Left kidney (tissue), 2 donors: Measurements from ENCODE around the gene INPP4B. TPM values are rescaled to one million over a fixed set of nuclear protein-coding genes. Genes with fewer than 3 reads are reported as not detected.

Experiments
- DNase-seq: peaks from one replicate; pipeline ENCODE4 v3.0.0-alpha.2; 2013
- polyA plus RNA-seq: library from polyadenylated mRNA; unstranded; fragments of 120-200 nt; gene quantifications from one replicate; pipeline ENCODE4 v1.2.1, GENCODE V29; 2013; ENCODE audit not compliant: insufficient read length

INPP4B gene
- polyA plus RNA-seq, 1 donor = 8.4 TPM

DNA sequence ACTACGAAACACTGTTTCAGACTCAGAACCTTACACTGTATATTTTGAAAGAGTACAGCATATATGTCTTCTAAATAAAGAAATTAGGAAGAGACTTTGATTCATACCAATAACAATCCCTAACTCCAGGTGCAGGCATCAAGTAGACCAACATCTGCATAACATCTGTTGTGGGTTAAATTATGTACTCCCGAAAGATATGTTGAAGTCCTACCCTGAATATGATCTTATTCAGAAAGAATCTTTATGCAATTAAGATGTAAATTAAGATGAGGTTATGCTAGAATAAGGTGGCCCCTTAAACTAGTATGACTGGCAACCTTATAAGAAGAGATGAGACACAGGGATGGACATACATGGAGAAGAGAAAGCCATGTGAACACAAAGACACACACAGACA, 117.9 kb downstream of the INPP4B start:
- DNase-seq = no peak

DNA sequence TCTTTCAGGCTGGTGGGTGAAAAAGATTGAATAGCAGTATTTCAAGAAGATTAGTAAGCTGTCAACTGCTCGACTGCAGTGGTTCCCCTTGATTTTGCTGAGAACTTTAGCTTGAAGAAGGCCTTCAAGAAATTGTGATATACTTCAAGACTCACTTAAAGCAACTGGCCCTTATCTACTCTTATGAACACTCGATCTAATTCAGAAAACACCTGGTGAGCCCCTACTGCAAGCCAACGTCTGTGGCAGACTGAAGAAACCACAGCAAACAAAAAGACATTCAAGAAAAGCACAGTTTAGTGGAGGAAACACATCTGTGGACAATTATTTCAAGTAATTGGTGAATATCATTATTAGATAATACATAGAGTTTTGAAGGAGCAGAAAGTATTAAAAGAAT, 119.0 kb downstream of the INPP4B start:
- DNase-seq = no peak

DNA sequence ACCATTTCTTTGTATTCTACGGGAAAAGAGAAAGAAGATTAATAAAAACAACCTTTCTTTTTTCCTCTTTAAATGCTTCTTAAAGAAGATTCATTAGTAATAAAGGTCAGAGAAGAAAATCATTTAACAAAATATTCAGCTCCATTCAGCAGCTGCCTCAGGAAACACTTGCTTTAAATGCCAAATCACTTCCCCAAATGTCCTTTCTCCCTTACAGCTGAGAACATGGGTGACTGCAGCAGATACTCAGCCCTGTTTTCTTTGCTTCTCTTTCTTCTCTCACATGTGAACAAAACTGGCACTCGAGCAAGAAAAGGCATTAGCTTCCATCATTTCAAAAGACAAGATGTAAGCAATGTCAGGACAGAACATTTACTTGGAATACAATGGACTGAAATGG, 120.2 kb downstream of the INPP4B start:
- no peak for DNase-seq

- no peak for DNase-seq
Observed at GRCh38 chr4:142721187-142721586, 124.9 kb downstream of the INPP4B start.

GRCh38 chr4:142719854-142720541, 126.1 kb downstream of the INPP4B start:
- peak; percentile 4 for DNase-seq

DNA sequence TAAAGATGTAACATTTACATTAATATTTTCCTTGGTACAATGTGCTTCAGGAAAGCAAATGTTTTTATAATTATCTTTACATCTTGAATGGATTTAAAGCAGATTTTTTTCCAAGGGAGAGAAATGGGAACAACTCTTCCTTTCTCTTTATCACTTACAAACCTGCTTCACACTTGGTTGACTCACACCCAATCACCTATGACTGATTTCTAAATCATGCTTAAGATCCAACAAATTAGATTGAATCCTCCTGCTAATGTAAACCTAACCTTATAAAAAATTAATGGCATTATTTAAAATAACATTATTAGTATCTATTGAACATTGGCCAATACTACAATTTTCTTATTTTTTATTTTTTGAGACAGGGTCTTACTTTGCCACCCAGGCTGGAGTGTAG, 127.1 kb downstream of the INPP4B start:
- no peak for DNase-seq

- DNase-seq = no peak
Observed at GRCh38 chr4:142715727-142716126, 130.4 kb downstream of the INPP4B start.

GRCh38 chr4:142713282-142714030, 132.6 kb downstream of the INPP4B start:
- DNase-seq = no peak

GRCh38 chr4:142708231-142708630, 137.9 kb downstream of the INPP4B start:
- no peak for DNase-seq

DNA sequence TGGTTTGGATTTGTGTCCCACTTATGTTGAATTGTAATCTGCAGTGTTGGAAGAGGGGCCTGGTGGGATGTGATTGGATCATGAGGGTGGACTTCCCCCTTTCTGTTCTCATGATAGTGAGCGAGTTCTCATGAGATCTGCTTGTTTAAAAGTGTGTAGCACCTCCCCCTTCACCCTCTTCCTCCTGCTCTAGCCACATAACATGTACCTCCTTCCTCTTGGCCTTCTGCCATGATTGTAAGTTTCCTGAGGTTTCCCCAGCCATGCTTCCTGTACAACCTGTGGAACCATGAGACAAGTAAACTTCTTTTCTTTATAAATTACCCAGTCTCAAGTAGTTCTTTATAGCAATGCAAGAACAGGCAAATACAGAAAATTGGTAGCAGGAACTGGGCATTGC, 138.7 kb downstream of the INPP4B start:
- DNase-seq = no peak

DNA sequence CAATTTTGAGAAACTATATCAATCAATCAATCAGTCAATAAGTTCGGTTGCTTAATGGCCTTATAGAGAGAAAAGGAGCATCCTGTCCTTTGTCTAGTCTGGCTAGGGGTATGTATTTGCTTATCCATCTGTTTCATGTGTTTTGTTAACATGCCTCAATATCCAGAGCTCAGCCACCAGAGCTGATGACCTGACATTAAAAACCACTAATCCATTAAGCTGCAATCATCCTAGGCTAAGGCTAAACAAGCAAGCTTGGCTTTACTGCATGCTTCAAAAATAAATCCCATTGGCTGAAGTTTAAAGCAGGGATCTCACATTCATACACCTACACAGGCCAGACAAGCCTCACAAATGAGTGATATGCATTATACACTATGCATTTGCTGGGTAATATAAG, 139.7 kb downstream of the INPP4B start:
- DNase-seq = no peak

DNA sequence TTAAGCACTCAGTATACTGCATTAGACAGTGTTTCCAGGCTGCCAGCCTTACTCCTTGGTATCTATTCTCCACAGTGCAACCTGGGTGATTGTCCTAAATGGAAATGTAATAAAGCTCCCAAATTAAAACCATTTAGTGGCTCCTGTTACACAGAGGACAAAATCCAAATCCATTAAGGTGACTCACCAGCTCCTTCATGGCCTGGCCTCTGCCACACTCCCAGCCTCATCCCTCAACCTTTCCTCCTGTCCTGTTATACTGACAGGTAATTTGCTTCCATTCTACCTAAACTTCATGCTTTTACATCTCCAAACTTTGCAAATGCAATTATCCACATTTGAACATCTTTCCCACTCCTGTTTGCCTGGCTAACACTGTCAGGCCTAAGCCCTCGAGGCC, 140.3 kb downstream of the INPP4B start:
- DNase-seq = no peak

- DNase-seq = no peak
Observed at GRCh38 chr4:142703694-142704309, 142.3 kb downstream of the INPP4B start.

DNA sequence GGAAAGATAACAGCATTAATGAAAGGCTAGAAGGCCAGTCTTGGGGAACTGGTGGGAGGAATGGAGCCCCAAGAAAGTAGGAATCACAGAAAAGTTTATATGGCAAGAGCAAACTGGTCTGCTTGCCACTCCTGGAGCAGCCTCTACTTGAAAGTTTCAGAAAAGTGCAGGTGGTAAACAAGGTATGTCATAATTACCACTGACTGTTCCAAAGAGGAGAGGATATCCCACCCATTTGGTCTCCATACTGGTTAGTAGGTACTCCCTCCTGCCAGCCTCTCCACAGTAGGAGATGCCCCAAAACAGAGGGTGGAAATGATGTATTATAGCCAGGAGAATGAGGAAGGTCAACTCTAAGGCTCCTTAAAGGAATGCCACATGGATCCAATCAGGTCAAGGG, 145.1 kb downstream of the INPP4B start:
- no peak for DNase-seq

DNA sequence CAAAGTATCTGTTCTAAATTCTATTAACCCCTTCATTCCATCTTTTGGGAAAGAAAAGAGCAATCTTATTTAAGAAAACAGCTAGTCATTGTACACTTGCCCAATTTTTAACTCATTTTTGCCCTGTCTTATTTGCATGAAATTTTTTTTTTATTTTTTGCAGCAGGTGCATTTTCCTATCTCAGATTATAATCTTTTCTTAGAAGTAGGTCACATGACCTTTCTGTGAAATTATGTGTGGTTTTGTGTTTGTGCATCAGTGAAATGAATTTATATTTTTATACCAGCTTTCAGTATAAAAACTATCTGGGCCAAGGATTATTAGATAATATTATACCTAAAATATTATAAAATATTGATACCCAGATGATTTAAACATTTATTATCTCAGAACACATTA, 145.6 kb downstream of the INPP4B start:
- DNase-seq = no peak

- no peak for DNase-seq
Observed at GRCh38 chr4:142698552-142698951, 147.5 kb downstream of the INPP4B start.

DNA sequence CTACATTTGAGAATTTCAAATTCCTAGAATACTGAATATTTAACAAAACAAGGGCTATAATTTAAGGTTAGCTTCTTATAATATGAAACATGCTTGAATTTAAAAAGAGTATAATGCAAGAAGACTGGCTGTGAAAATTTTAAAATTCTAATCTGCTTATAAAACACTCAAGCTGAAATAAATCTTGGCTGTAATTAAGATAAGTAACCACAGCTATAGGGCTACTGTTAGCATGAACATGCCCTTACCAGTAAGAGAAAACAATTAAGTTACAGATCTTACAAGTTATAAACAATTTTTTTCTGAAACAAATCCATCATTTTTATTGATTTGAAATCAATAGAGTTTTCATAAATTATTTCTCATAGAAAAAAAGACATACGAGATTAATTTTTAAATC, 148.2 kb downstream of the INPP4B start:
- DNase-seq = no peak

GRCh38 chr4:142697320-142697719, 148.8 kb downstream of the INPP4B start:
- no peak for DNase-seq

DNA sequence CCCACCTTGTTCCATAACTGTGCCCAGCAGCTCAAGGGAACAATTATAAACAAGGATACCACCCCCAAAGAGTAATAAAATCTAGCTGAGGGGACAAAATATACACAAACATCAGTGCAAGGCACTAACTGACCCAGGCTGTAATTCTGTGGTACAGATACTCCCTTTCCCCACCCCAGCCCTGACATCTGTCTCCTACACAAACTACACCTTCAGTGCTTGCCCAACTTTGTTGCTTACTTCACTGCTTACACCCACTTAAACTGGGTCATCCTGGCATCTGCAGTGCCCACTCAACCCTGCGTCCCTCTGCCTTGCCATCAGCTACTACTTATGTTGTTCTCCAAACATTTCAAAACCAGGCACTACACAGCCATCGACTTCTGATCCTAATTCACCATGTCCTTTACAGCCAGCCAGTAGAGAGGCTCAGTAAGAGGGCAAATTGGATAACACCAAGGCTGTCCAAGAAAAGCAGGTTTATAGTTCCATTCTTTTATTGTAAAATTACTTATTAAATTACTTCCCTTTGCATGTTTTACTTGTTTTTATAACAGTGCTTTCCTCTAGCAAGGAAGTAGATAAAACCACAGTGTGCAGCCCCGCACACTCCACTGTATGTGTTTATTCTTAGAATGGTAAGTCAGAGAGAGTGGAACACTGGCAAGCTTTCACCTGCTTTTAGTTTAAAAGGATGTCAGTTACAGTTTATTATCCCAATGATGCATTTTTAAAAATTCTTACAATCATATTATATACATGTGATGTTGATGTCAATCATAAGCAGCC, 149.6 kb downstream of the INPP4B start:
- no peak for DNase-seq

DNA sequence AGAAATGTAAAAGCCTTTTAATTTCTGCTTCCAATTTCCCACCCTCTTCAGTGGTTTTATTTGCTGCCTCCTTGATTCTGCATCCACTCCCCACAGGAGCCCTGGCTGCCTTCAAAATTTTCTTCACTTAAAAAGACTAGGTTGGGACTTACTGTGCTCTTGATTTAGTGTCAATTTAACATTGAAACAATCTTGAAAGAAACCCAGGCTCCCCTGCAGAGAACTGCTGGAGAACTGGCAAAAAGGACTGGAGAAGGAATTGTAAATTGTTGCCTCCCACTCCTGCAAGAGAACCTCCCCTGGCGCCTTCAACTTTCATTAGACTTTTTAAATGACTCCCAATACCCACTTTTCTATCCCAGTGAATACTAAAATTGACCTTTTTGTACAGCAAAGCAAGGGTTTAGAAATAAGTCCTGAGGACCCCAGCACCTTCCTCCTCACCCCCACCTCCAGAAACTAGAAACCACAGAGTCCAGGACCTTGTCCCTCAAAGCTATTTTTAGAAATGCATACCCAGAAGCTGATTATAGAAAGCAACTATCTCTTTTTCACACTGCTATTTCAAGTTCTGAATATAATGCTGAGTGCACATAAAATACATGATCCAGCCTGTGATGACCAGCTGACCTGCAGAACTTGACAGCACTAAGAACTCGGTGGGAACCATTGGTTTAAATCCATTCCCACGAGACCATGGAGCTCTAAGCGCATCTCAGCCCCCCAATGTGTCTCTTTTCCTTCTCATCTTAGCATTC, 155.5 kb downstream of the INPP4B start:
- DNase-seq = no peak

DNA sequence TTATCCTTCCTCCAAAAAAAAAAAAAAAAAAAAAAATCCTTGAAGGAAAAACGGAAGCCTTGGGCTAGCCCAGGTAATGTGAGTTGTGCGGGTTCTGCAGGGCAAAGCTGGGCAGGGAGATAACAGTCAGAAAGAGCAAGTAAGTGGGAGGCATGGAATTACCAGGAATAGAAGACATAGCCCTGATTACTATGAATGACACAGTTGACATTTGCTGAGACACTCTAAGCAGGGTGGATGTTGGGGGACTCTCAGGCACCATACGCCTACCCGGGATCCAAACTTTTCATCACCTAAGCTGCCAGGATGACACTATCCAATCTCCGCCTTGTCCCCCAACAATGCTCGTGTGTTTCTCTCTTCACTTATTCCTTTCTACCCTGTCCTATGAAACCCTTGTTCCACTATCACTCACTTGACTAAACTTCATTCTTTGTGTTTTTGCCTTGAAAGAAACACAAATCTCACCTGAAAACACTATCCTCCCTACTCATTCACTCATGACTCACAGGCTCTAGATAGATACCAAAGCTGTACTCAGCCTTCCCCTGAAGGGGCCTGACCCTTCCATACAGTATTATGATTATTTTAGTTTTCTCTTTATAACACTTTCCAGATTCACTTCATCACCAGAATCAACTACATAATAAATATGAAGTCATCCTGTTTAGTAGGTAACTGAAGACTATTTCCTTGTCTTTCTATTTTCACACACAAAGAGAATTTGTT, 158.4 kb downstream of the INPP4B start:
- DNase-seq = no peak
